HG03097 (cell line): ENCODE data around the gene TADA2A.
"Not testable (repeated sequence)": the region's sequence is repeated elsewhere in the genome, so short reads cannot be mapped to it uniquely, and the experiment has no call there.

Experiments used
- ATAC-seq: cut with Tn5 transposase; IDR thresholded peaks from one replicate; pipeline ENCODE4 v1.9.1; 2021; ENCODE audit not compliant: unreplicated experiment, low FRiP score

TADA2A gene

GRCh38 chr17:37399265-37399803, 7.4 kb upstream of the TADA2A start:
- no peak for ATAC-seq

DNA sequence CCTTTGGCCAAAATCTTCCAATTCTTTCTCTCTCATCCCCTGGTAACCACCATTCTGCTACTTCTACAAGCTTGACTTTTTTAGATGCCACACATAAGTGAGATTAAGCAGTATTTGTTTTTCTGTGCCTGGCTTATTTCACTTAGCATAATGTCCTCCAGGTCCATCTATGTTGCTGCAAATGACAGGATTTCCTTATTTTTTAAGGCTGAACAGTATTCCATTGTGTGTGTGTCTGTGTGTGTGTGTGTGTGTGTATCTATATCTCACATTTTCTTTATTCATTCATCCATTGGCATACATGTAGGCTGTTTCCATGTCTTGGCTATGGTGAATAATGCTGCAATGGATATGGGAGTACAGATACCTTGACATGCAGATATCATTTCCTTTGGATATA, 6.2 kb upstream of the TADA2A start:
- ATAC-seq, result no peak

DNA sequence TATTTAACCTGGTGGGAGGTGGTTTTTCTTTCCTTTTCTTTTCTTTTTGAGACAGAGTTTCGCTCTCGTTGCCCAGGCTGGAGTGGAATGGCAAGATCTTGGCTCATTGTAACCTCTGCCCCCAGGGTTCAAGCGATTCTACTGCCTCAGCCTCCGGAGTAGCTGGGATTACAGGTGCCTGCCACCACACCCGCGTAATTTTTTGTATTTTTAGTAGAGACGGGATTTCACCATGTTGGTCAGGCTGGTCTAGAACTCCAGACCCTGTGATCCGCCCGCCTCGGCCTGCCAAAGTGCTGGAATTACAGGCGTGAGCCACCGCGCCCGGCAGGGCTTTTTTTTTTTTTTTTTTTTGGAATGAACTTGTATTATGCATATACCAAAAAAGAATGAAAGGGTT, 1.2 kb upstream of the TADA2A start:
- ATAC-seq, result not testable (repeated sequence)

- no peak for ATAC-seq
These were observed 591 bp upstream of the TADA2A start for GRCh38 chr17:37405955-37406634.

DNA sequence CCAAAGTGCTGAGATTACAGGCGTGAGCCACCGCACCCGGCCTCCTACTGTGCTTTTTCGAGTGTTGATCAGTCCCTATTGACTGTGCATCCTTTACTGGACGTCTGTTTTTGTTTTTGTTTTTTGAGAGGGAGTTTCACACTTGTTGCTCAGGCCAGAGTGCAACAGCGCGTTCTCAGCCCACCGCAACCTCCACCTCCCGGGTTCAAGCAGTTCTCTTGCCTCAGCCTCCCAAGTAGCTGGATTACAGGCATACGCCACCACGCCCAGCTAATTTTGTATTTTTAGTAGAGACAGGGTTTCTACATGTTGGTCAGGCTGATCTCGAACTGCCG, 1.4 kb downstream of the TADA2A start:
- ATAC-seq, result not testable (repeated sequence)

- no peak for ATAC-seq
These were observed 3.7 kb downstream of the TADA2A start for GRCh38 chr17:37410357-37410756.

DNA sequence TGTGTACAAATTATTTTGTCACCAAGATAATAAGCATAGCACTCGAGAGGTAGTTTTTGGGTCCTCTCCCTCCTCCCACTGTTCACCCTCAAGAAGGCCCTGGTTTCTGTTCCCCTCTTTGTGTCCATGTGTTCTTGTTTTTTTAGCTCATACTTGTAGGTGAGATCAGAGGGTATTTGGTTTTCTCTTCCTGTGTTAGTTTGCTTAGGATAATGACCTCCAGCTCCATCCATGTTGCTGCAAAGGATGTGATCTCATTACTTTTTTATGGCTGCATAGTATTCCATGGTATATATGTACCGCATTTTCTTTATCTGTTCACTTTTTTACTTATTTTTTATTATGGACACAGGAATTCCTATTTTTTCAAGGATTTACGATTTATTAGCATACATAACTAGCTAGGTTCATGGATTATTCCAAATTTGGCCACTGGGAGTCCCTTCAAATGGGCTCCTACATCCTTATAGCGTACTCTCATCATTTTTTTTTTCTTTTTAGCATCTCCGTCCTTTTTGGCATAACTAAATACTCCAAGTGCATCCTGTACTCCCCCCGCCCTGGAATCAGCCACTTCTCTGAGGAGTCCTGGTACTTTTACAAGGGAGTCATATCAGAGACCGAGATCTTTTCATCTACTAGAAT, 7.3 kb downstream of the TADA2A start:
- no peak for ATAC-seq

DNA sequence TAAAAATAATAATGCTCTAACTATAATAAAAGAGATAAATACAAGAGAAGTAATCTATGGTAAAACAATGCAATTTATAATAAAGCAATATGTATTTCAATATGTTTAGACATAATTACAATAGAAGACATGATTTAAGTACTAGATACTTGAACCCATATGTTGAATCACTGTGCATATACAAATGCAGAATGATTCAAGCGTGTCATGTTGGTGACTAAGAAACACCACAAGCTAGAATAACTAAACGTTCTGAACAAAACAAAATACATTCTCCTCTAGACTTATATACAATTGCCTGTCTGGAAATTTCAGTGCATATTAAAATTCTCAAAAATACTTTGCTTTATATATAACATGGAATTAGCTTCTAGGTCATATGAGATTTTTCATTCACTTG, 11.2 kb downstream of the TADA2A start:
- no peak for ATAC-seq

DNA sequence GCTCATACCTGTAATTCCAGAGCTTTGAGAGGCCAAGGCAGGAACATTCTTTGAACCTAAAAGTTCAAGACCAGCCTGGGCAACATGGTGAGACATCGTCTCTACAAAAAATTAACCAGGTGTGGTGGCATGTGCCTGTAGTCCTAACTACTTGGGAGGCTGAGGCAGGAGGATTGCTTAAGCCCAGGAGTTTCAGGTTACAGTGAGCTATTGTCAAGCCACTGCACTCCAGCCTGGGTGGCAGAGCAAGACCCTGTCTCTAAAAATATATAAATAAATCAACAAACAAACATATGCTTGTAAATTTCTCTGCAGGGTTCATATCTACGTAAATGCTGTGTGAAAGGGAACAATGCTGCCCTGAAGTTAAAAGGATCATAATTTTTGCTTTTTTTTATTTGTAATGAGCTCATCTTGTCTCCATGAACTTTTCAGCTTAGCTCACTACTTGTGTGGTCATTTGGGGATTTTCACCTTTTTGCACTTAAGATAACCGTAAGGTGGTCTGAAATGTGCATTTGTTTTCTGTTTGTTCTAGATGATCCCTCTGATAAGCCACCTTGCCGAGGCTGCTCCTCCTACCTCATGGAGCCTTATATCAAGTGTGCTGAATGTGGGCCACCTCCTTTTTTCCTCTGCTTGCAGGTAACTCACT, 16.4 kb downstream of the TADA2A start:
- ATAC-seq, result no peak

GRCh38 chr17:37425268-37425667, 18.6 kb downstream of the TADA2A start:
- ATAC-seq, result no peak

DNA sequence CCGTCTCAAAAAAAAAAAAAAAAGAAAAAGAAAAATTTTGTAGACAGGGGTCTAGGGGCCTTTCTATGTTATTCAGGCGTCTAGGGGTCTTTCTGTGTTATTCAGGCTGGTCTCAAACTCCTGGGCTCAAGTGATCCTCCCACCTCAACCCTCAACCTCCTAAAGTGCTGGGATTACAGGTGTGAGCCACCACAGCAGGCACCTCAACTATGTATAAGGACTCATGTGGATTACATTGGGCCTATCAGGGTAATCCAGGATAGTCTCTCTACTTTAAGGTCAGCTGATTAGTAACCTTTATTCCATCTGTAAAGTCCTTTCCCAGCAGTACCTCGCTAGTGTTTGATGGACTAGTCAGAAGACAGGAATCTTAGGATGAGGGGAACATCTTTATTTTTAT, 22.4 kb downstream of the TADA2A start:
- no peak for ATAC-seq

DNA sequence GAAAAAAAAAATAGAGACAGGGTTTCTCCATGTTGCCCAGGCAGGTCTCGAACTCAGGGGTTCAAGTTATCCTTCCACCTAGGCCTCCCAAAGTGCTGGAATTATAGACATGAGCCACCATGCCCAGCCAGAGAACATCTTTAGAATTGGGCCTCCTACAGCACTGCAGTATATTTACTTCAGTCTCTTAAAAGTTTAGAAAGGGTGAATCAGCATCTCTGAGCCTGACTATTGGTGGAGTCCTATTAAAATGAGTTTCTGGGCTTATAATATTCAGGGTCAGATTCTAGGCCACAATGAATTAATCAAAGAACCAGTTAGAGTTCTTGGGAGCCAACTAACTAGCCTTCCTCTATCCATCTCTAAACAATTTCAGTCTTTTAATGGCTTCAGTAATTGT, 22.8 kb downstream of the TADA2A start:
- no peak for ATAC-seq

DNA sequence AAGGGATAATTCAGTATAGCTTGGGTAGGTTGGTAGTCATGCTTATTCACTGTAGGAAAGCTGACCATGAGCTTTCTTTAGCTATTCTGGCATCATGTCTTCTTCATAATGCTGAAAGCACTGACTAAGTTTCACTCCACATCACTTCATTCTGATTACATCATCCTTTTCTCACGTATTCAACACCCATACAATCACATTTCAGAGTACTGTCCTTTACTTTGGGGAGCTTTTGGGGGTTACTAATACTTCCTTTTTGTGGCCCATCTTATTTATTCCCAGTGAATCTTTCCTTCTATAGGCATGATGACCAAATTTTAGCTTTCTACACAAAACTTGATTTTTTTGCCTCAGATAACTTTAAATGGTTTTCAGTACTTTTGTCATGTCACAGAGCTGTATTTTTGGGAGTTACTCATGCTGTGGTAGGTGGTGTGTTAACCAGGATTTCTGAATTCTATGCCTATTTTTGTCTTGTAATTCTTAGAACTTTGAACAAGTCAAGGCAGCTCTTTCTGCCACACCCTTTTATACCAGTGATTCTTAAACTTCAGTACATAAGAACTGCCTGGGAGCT, 23.5 kb downstream of the TADA2A start:
- no peak for ATAC-seq

DNA sequence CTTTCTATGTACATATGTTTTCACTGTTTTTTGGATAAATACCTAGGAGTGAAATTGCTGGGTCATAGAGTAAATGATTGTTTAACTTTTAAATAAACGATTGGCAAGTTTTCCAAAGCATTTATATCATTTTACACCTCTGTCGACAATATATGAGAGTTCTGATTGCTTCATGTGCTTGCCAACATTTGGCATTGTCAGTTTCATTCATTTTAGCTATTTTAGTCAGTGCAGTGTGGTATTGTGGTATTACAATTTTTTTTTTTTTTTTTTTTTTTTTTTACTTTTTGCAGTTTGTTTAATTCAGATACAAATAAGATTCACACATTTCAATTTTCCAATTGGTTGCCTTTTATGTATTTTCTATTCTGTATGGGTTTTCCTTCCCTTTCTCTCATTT, 26.0 kb downstream of the TADA2A start:
- ATAC-seq, result no peak

DNA sequence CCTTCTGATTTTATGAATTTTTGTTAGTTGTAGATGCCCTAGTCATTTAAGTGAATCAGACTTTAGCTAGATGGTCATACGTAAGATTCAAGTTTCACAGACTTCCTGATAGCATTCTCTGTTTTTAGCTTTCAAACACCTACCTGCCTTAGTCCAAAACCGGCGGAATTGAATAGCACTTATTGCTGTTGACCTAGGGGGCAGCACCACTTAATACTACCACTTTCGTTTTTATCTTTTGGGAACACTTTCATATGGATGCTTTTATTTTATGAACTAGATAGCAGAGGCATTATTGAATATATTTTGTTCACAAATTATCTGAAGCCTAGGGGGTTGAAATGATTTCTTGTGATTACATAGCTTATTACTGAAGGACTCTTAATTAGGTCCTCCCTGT, 31.5 kb downstream of the TADA2A start:
- no peak for ATAC-seq

DNA sequence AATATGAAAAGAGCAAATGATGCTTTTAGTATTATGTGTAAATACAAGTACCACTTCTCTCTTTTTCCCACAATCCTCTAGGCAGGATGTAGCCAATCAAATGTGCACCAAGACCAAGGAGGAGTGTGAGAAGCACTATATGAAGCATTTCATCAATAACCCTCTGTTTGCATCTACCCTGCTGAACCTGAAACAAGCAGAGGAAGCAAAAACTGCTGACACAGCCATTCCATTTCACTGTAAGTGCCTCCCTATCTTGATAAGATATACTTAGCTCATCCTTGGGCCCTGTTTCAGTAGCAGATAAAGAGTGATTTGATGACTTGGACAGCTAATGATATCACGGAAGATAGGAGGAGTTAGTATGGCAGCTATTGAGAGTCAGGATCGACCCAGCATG, 33.7 kb downstream of the TADA2A start:
- ATAC-seq, result no peak

DNA sequence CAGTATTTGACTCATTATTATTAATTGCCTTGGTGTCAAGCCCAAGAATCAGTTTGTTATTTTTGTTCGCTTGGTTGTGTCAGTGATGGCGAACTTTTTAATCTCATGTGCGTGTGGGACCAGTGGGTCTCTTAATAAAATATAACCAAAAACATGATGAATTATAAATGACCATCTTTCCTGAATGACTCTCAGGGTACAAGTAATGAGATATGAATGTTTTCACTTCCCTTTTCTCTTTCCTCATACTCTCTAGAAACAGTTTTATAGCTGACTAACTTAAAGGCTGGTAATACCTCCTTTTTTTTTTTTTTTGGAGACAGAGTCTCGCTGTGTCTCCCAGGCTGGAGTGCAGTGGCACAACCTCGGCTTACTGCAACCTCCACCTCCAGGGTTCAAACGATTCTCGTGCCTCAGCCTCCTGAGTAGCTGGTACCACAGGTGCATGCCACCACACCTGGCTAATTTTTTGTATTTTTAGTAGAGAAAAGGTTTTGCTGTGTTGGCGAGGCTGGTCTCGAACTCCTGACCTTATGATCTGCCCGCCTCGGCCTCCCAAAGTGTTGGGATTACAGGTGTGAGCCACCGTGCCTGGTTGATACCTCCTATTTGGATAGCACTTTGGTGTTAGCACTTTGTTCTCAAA, 34.8 kb downstream of the TADA2A start:
- ATAC-seq, result not testable (repeated sequence)

- no peak for ATAC-seq
These were observed 39.3 kb downstream of the TADA2A start for GRCh38 chr17:37446027-37446426.

DNA sequence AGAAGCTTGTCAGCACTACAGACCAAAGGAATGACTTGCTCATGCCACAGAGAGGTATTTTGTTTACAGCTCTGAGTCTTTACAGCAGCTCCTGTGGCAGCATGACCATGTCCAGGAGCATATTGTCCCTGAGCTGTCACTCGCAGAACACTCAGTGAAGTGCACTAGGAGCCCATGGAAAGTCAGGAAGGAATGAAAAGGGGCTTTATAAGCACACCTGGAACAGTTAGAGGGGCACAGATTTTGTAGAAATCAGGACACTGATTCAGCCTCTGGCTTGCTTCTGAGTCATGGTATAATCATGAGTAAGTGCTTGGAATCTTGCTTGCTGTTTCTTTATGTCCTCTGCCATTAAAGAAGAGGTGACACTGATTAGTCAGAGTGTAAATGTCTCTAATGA, 41.0 kb downstream of the TADA2A start:
- no peak for ATAC-seq

DNA sequence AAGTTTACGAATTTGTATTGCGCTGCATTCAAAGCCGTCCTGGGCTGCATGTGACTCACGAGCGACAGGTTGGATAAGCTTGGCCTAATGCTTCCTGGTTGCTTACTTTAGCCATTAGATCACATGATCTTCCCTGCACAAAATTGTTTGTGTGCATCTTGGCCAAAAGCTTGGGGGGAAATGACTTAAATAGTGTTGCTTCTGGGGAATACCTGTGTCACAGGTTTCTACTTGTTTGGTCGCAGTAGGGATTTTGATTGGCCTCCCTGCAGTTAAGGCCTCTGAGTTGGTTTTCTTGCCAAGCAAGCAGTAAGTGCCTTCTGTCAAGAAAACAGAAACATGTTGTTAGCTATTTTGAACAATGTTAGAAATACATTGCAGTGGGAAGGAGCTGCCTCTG, 43.4 kb downstream of the TADA2A start:
- ATAC-seq, result no peak

DNA sequence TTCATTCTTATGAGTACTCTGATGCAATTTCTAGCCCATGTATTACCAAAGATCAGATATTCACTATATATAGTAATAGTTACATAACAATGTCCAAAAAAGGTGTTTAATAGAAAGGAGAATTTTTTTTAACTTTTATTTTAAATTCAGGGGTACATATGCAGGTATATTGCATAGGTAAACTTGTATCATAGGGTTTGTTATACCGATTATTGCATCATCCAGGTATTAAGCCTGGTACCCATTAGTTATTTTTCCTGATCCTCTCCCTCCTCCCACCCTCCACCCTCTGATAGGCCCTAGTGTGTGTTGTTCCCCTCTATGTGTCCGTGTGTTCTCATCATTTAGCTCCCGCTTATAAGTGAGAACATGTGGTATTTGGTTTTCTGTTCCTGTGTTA, 51.1 kb downstream of the TADA2A start:
- ATAC-seq, result not testable (repeated sequence)
